Osteocyte (in vitro differentiated cells): ENCODE data around the gene PLVAP. TPM values are rescaled to one million over a fixed set of nuclear protein-coding genes. Genes with fewer than 3 reads are reported as not detected.

ENCODE experiments used
- DNase-seq: peaks from one replicate; pipeline ENCODE4 v3.0.0; 2021; ENCODE audit warnings: mixed read lengths; ENCODE audit not compliant: unreplicated experiment; ENCODE audit errors: extremely low spot score
- H3K27ac Mint-ChIP-seq: one replicate; pipeline ENCODE4 v1.8.0; 2021; ENCODE audit warnings: mild to moderate bottlenecking, mixed read lengths; ENCODE audit not compliant: unreplicated experiment
- H3K27me3 Mint-ChIP-seq: one replicate; pipeline ENCODE4 v1.8.0; 2021; ENCODE audit warnings: mixed read lengths; ENCODE audit not compliant: unreplicated experiment
- H3K36me3 Mint-ChIP-seq: one replicate; pipeline ENCODE4 v1.8.0; 2021; ENCODE audit warnings: mixed read lengths; ENCODE audit not compliant: unreplicated experiment
- H3K4me1 Mint-ChIP-seq: one replicate; pipeline ENCODE4 v1.8.0; 2021; ENCODE audit warnings: mixed read lengths; ENCODE audit not compliant: unreplicated experiment
- H3K4me3 Mint-ChIP-seq: one replicate; pipeline ENCODE4 v1.8.0; 2021; ENCODE audit warnings: mild to moderate bottlenecking, moderate library complexity, mixed read lengths; ENCODE audit not compliant: unreplicated experiment
- H3K9me3 Mint-ChIP-seq: one replicate; pipeline ENCODE4 v1.8.0; 2021; ENCODE audit warnings: mixed read lengths; ENCODE audit not compliant: unreplicated experiment
- total RNA-seq: library from RNA; stranded (reverse); gene quantifications from 2 replicates; pipeline ENCODE4 v1.2.1, GENCODE V29; 2021
- TF ChIP-seq, protein P1 (sequence below): fragments of 200-600 bp; sonication (generic); IDR thresholded peaks from 2 replicates; pipeline ENCODE4 v1.5.0; 2021; ENCODE audit warnings: antibody characterized with exemption, mild to moderate bottlenecking, moderate library complexity

The PLVAP gene
- total RNA-seq, 1 donor from 2014 or later: not detected

DNA sequence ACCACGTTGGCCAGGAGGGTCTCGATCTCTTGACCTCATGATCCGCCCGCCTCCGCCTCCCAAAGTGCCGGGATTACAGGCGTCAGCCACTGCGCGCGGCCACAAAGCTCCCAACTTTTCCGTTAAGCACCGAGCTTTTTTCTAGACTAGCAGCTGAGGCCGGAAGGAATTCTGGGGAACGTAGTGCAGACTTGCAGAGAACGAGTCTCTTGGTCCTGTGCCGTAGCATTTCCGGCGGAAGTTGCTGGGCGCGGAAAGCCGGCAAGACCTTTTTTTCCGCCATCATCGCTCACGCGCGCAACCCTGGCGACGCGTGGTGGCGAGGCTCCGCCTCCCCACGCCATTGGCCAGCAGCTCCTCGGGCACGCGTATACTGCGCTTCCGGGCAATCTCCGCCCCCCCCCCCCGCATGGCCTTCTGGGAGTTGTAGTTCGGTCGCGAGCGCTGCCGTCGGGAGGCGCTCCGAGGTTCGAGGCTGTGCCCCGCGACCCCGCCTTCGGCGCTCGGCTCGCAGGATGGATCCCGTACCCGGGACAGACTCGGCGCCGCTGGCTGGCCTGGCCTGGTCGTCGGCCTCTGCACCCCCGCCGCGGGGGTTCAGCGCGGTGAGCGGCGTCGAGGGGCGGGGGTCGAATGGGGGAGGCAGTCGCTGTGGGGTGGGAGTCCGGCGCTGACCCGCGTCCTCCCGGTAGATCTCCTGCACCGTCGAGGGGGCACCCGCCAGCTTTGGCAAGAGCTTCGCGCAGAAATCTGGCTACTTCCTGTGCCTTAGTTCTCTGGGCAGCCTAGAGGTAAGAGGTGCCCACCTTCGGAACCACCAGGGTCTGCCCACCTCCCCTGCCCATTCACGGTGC is 42.7 kb upstream of the PLVAP start, which contains the start of gene MVB12A:
Gene MVB12A, plus strand, starts transcription at position 427 of the 854 bp plus-strand sequence. Its CDS starts 89 bp downstream, at position 516.
- no peaks in the 10 kb centered on the region for H3K9me3 Mint-ChIP-seq
- peak within 1 kb of the TSS; percentile 83 for H3K4me3 Mint-ChIP-seq
- peaks cover 11% of the 10 kb centered on the region for H3K27me3 Mint-ChIP-seq
- peaks cover 3% of the 10 kb centered on the region for H3K36me3 Mint-ChIP-seq
- TF ChIP-seq, protein P1, sequence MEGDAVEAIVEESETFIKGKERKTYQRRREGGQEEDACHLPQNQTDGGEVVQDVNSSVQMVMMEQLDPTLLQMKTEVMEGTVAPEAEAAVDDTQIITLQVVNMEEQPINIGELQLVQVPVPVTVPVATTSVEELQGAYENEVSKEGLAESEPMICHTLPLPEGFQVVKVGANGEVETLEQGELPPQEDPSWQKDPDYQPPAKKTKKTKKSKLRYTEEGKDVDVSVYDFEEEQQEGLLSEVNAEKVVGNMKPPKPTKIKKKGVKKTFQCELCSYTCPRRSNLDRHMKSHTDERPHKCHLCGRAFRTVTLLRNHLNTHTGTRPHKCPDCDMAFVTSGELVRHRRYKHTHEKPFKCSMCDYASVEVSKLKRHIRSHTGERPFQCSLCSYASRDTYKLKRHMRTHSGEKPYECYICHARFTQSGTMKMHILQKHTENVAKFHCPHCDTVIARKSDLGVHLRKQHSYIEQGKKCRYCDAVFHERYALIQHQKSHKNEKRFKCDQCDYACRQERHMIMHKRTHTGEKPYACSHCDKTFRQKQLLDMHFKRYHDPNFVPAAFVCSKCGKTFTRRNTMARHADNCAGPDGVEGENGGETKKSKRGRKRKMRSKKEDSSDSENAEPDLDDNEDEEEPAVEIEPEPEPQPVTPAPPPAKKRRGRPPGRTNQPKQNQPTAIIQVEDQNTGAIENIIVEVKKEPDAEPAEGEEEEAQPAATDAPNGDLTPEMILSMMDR: no peak
- H3K27ac Mint-ChIP-seq: peak within 1 kb of the TSS; percentile 97
- H3K4me1 Mint-ChIP-seq: peaks cover 17% of the 10 kb centered on the region
- DNase-seq: peak; percentile 99

DNA sequence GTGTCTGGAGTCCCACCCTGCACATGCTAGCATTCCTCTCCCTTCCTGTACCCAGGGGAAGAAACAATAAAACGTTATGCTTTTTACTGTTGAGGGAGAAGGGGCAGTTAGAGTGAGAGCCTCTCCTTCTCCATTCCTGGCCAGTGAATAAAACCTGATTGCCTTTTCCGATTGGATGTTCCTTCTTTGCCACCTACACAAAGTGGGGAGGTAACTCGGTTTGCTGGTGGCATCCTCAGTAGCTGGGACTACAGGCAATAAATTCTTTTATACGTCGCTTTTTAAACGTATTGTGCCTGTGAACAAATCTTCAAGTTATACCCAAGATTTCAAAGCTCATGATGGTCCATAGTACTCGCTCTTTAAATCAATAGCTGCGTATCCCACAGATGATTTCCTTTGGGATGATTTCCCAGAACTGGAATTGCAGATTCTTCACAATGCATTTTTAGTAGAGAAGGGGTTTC is 42.0 kb upstream of the PLVAP start:
- peaks cover 14% of the 10 kb centered on the region for H3K4me1 Mint-ChIP-seq
- TF ChIP-seq, protein P1: no peak
- H3K9me3 Mint-ChIP-seq: no peaks in the 10 kb centered on the region
- peak overlapping the region; percentile 97 for H3K27ac Mint-ChIP-seq
- DNase-seq: no peak
- peaks cover 11% of the 10 kb centered on the region for H3K27me3 Mint-ChIP-seq
- H3K4me3 Mint-ChIP-seq: peak overlapping the region; percentile 83
- H3K36me3 Mint-ChIP-seq: peaks cover 3% of the 10 kb centered on the region

GRCh38 chr19:17418710-17419109 is 41.6 kb upstream of the PLVAP start:
- DNase-seq: no peak
- H3K9me3 Mint-ChIP-seq: no peaks in the 10 kb centered on the region
- peak overlapping the region; percentile 83 for H3K4me3 Mint-ChIP-seq
- TF ChIP-seq, protein P1: no peak
- peaks cover 3% of the 10 kb centered on the region for H3K36me3 Mint-ChIP-seq
- H3K27me3 Mint-ChIP-seq: peaks cover 11% of the 10 kb centered on the region
- H3K27ac Mint-ChIP-seq: peak overlapping the region; percentile 97
- H3K4me1 Mint-ChIP-seq: peaks cover 13% of the 10 kb centered on the region

GRCh38 chr19:17415121-17415520 is 38.0 kb upstream of the PLVAP start:
- DNase-seq: no peak
- no peaks in the 10 kb centered on the region for H3K36me3 Mint-ChIP-seq
- H3K4me1 Mint-ChIP-seq: peaks cover 14% of the 10 kb centered on the region
- TF ChIP-seq, protein P1: no peak
- H3K9me3 Mint-ChIP-seq: no peaks in the 10 kb centered on the region
- H3K4me3 Mint-ChIP-seq: no peak overlapping the region
- H3K27me3 Mint-ChIP-seq: peaks cover 20% of the 10 kb centered on the region
- H3K27ac Mint-ChIP-seq: no peak overlapping the region

DNA sequence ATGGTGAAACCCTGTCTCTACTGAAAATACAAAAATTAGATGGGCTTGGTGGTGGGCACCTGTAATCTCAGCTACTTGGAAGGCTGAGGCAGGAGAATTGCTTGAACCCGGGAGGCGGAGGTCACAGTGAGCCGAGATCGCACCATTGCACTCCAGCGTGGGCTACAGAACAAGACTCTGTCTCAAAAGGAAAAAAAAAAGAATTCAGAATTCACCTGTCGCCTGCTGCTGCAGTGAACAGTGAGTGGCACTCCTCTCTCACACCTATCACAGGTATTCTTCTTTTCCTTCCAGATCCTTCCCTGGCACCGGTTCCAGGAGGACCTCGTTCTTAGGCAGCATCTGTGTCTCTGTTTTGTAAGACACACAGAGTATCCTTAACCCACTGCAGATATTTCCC is 37.0 kb upstream of the PLVAP start:
- Mint-ChIP-seq H3K4me1 (peaks cover 8% of the 10 kb centered on the region), H3K36me3 (no peaks in the 10 kb centered on the region), H3K9me3 (no peaks in the 10 kb centered on the region), H3K27ac (no peak overlapping the region), H3K27me3 (peaks cover 20% of the 10 kb centered on the region), H3K4me3 (no peak overlapping the region)
- DNase-seq: no peak
- TF ChIP-seq, protein P1: no peak
